Heart left ventricle (tissue), 16 donors: Measurements from ENCODE around the gene STX16. TPM values are rescaled to one million over a fixed set of nuclear protein-coding genes. Genes with fewer than 3 reads are reported as not detected.

ENCODE experiments used
- ATAC-seq, 4 donors: fragments of 200-7000 bp; cut with Tn5 transposase; one replicate each; pipeline ENCODE4 v1.9.1; 2020 to 2022; ENCODE audit warnings: moderate library complexity in 4 of 4, mild to moderate bottlenecking in 3 of 4, moderate number of reproducible peaks in 1 of 4
- DNase-seq, 5 donors: peaks; one replicate each; pipeline ENCODE4 v3.0.0-alpha.2; 2020
- H3K27ac ChIP-seq, 12 donors: fragments of 200-600 bp; sonication (generic) in 4 of 12; one replicate each; pipeline versions ENCODE4 v1.5.0 to v1.8.0; 2016 to 2022; ENCODE audit warnings: mild to moderate bottlenecking in 2 of 12
- H3K27me3 ChIP-seq, 9 donors: fragments of 200-600 bp; sonication (generic) in 2 of 9; one replicate each; pipeline versions ENCODE4 v1.5.1 to v1.8.0; 2016 to 2022; ENCODE audit warnings: mild to moderate bottlenecking in 3 of 9
- H3K36me3 ChIP-seq, 9 donors: fragments of 200-600 bp; sonication (generic) in 2 of 9; one replicate each; pipeline versions ENCODE4 v1.5.0 to v1.8.0; 2018 to 2022; ENCODE audit warnings: mild to moderate bottlenecking in 2 of 9
- H3K4me1 ChIP-seq, 12 donors: fragments of 200-600 bp; sonication (generic) in 4 of 12; one replicate each; pipeline versions ENCODE4 v1.5.0 to v1.8.0; 2016 to 2022; ENCODE audit warnings: mild to moderate bottlenecking in 3 of 12
- H3K4me3 ChIP-seq, 12 donors: fragments of 200-600 bp; sonication (generic) in 4 of 12; one replicate each; pipeline versions ENCODE4 v1.5.0 to v1.8.0; 2017 to 2022; ENCODE audit warnings: mild to moderate bottlenecking in 9 of 12, moderate library complexity in 4 of 12
- H3K9me3 ChIP-seq, 12 donors: fragments of 200-600 bp; sonication (generic) in 4 of 12; one replicate each; pipeline versions ENCODE4 v1.5.0 to v1.8.0; 2016 to 2022; ENCODE audit warnings: mild to moderate bottlenecking in 1 of 12
- POLR2A ChIP-seq, 2 donors: fragments of 450-650 bp; IDR thresholded peaks; one replicate each; pipeline ENCODE4 v1.6.1; 2017; ENCODE audit warnings: antibody characterized with exemption in 2 of 2, mild to moderate bottlenecking in 2 of 2, moderate library complexity in 2 of 2
- WGBS, 4 donors: extraction: QIAGEN DNeasy Blood & Tissue Kit in 2 of 4; methylation state at CpG; one replicate each; pipeline versions ENCODE4 v1.1.5 to v1.1.7; 2013 to 2018; 5-methylcytosine and 5-hydroxymethylcytosine counted together
- intact Hi-C, 10 donors: fragments of 100-400 bp; cut with DNase I; formaldehyde crosslinking; loops; one replicate each; pipeline versions ENCODE4 v1.11.1 to v1.14.2; 2022
- polyA plus RNA-seq, 2 donors: library from polyadenylated mRNA; stranded (reverse); fragments of 200-250 nt; gene quantifications; one replicate each; pipeline ENCODE4 v1.2.3, GENCODE V29; 2013
- total RNA-seq, 9 donors: library from RNA; depleted of rRNA in 2 of 9; stranded (reverse); fragments of >200 nt in 2 of 9; fragmentation: NEBNext Ultra II Directional in 3 of 9; extraction: Animal tissue kit (Norgen Biotek cat#: 25700) in 3 of 9; gene quantifications; one replicate each; pipeline versions ENCODE4 v1.1.0 to v1.2.4, GENCODE V29; 2016 to 2023
- TF ChIP-seq, protein P1 (sequence below), 12 donors: fragments of 200-600 bp; sonication (generic) in 4 of 12; IDR thresholded peaks; one replicate each; pipeline versions ENCODE4 v1.5.0 to v1.8.0; 2018 to 2022; ENCODE audit warnings: antibody characterized with exemption in 12 of 12, mild to moderate bottlenecking in 5 of 12
- donor health status: ischemic (EF 13 %, LVEDD 7.1; RV severe dilation, severe dysfunction).
- donor health status: healthy with polysubstance abuse.
- donor health status: DM: no; HTN: yes; CAD: no.
- donor health status: DM: no; HTN: no; CAD: no.
- donor health status: ischemic (EF 25% LVEDD 6.9; RV normal size, moderate dysfunction).
- donor health status: ischemic (EF 25% LVEDD 5.7; RV mildly dilated, moderate dysfunction).
- donor health status: healthy.
- donor health status: DM: yes; HTN: yes; CAD: no.
- donor health status: ischemic (EF 35%, LVEDD 5.7; RV mildly dilated, moderate dysfunction).
- donor health status: nonischemic (EF 11% LVEDD 7.7; RV severe dilation, severe dysfunction).
- donor health status: DM: yes; HTN: yes; CAD: no.
- donor health status: PGD.
- donor health status: ischemic (EF 29% LVEDD 5.4; RV normal size, mild dysfunction).
- donor health status: nonischemic (EF 23%, LVEDD 6.1; RV moderate dilation, normal function).

STX16 gene
- total and polyA plus RNA-seq, 11 donors = 14.6 to 38.9 (median 25.6) TPM

DNA sequence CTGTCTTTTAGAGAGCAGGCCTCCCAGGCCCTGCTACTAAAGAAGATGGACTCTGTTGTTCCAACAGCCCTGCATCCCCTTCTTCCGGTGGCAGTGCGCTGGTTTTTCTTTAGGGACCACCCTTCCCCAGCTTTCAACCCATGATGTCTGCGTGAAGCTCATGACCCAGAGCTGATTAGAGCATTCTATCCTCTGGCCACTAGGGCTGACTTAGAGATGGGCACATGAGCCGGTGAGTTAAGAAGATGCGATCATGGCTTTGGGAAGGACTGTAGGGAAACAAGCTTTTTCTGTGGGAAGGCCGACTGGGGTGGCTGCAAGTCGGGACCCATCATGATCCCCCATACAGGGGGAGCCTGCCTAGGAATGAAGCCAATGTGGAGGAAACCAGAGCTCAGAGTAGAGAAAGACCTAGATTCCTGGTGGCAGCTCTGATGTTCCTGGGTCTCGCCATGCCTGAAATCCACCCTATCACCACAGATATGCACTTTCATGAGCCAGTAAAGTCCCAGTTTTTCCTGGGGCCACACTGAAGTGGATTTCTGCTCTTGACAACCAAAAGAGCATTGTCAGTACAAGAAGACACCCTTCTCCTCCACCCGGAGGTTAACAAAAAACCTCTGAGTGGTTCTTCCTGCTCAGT lies 29.1 kb upstream of the STX16 start:
- no peak for ATAC-seq
- no peak overlapping the region for H3K4me3 ChIP-seq
- peak overlapping the region in 2 of 12 donors; percentile 9 to 26 for H3K27ac ChIP-seq
- peak in 1 of 5 donors; percentile 16 for DNase-seq
- WGBS, 4 donors = 93 to 96% (median 94%) methylated on average over 9 of the region's 9 CpGs
- no peak for TF ChIP-seq POLR2A (IDR thresholded peaks at IDR 0.05)
- TF ChIP-seq, protein P1, sequence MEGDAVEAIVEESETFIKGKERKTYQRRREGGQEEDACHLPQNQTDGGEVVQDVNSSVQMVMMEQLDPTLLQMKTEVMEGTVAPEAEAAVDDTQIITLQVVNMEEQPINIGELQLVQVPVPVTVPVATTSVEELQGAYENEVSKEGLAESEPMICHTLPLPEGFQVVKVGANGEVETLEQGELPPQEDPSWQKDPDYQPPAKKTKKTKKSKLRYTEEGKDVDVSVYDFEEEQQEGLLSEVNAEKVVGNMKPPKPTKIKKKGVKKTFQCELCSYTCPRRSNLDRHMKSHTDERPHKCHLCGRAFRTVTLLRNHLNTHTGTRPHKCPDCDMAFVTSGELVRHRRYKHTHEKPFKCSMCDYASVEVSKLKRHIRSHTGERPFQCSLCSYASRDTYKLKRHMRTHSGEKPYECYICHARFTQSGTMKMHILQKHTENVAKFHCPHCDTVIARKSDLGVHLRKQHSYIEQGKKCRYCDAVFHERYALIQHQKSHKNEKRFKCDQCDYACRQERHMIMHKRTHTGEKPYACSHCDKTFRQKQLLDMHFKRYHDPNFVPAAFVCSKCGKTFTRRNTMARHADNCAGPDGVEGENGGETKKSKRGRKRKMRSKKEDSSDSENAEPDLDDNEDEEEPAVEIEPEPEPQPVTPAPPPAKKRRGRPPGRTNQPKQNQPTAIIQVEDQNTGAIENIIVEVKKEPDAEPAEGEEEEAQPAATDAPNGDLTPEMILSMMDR (IDR thresholded peaks at IDR 0.05) = peak in 1 of 12 donors; percentile 11
- H3K27me3 ChIP-seq = peaks cover 0 to 8% (median 0%) of the 10 kb centered on the region in 9 donors
- H3K9me3 ChIP-seq = peaks cover 0 to 4% (median 0%) of the 10 kb centered on the region in 12 donors
- H3K36me3 ChIP-seq = no peaks in the 10 kb centered on the region
- H3K4me1 ChIP-seq = peaks cover 0 to 8% (median 0%) of the 10 kb centered on the region in 12 donors
- intact Hi-C loops = loop anchor here in 1 of 10 donors (10.0 kb wide), 1 partner anchor 137 kb away; no protein-coding TSS in a partner anchor

DNA sequence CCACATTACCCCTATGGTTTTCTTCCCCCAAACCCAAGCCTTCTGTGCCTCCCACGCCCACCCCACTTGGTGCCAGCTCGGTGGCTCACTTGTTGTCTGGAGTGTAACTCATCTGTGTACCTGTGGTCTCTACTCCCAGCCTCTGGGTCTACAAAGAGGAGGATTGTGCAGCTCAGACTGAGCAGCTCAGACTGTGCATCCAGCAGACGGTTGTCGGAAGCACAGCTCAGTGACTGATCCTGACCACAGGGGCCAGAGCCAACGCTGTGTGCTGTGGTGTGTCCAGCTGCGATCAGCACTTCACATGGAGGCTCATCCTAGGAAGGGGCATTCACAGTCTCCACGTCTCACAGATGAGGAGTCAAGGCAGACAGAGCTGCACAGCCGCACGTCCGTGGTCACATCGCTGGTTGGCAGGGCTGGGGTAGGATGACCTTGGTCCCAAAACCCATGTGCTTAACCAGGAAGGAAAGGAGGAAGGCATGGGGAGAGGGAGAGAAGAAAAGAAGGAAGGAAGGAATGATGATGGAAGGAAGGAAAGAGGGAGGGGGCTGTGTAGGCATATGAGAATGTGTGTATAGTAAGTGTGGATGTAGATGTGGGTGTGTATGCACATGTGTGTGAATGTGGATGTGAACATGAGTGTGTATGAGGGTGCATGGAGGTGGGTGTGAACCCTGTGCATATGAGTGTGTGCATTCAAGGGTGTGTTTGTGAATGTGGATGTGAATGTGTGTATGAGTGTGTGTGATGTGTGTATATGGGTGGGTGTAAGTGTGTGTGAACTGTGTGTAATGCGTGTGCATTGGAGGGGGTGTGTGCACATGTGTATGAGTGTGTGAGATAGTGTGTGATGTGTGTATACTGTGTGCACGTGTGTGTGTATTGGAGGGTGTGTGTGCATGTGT lies 28.2 kb upstream of the STX16 start:
- Histone ChIP-seq H3K4me3 (no peak overlapping the region), H3K4me1 (peaks cover 0 to 8% (median 0%) of the 10 kb centered on the region in 12 donors), H3K27ac (peak overlapping the region in 2 of 12 donors; percentile 9 to 26), H3K27me3 (peaks cover 0 to 8% (median 0%) of the 10 kb centered on the region in 9 donors), H3K36me3 (no peaks in the 10 kb centered on the region), H3K9me3 (no peaks in the 10 kb centered on the region)
- peak in 3 of 4 donors; percentile 48 to 83 (median 64) for ATAC-seq
- WGBS, 4 donors = 78 to 84% (median 80%) methylated on average over 13 of the region's 13 CpGs
- DNase-seq = peak in 2 of 5 donors; percentile 68
- no peak for TF ChIP-seq POLR2A (IDR thresholded peaks at IDR 0.05)
- TF ChIP-seq, protein P1 (IDR thresholded peaks at IDR 0.05) = no peak
- intact Hi-C loops = loop anchor here in 1 of 10 donors (10.0 kb wide), 1 partner anchor 138 kb away; no protein-coding TSS in a partner anchor

DNA sequence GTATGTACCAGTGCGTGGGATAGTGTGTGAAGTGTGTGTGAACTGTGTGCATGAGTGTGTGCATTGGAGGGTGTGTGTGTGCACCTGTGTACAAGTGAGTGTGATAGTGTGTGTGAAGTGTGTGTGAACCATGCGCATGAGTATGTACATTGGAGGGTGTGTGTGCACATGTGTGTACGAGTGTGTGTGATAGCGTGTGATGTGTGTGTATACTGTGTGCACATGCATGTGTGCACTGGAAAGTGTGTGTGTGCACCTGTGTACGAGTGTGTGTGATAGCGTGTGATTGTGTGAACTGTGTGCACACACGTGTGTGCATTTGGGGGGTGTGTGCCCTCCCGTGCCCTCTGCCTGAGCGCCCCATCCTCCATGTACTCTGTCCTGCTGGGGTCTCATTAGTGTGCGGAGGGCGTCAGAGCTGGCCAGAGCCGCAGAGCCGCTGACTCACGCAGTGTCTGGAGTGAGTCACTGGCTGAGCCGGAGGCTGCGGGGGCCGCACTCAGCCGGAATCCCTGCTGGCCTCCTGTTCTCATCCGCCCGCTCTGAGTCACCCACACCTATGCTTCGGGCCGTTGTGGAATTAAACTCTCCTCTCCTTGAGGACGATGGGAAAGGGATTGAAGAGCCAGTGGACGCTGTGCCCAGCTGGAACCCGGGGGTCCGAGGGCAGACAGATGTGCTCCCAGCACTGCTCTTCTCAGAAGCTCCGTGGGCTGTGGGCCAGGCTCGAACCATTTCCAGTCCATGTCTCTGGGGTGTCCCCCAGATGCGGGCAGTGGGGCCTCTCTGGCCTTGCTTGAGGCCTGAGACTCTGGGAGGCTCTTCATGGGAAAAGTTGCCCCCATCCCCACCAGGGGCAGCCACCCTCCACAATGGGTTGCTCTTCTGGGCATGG lies 27.3 kb upstream of the STX16 start:
- Histone ChIP-seq H3K36me3 (no peaks in the 10 kb centered on the region), H3K9me3 (no peaks in the 10 kb centered on the region), H3K27me3 (peaks cover 0 to 8% (median 0%) of the 10 kb centered on the region in 9 donors), H3K4me3 (no peak overlapping the region), H3K27ac (no peak overlapping the region), H3K4me1 (peaks cover 0 to 8% (median 0%) of the 10 kb centered on the region in 12 donors)
- peak; percentile 56 to 83 (median 63) for DNase-seq
- intact Hi-C loops = loop anchor here in 1 of 10 donors (10.0 kb wide), 1 partner anchor 139 kb away; no protein-coding TSS in a partner anchor
- TF ChIP-seq, protein P1 (IDR thresholded peaks at IDR 0.05) = no peak
- ATAC-seq = peak; percentile 63 to 91 (median 84)
- WGBS, 4 donors = 68 to 82% (median 80%) methylated on average over 29 of the region's 29 CpGs
